Measurements from ENCODE around the gene NDUFV1.

- no peak for TF ChIP-seq POLR2A (IDR thresholded peaks at IDR 0.05)
- TF ChIP-seq, protein P1, sequence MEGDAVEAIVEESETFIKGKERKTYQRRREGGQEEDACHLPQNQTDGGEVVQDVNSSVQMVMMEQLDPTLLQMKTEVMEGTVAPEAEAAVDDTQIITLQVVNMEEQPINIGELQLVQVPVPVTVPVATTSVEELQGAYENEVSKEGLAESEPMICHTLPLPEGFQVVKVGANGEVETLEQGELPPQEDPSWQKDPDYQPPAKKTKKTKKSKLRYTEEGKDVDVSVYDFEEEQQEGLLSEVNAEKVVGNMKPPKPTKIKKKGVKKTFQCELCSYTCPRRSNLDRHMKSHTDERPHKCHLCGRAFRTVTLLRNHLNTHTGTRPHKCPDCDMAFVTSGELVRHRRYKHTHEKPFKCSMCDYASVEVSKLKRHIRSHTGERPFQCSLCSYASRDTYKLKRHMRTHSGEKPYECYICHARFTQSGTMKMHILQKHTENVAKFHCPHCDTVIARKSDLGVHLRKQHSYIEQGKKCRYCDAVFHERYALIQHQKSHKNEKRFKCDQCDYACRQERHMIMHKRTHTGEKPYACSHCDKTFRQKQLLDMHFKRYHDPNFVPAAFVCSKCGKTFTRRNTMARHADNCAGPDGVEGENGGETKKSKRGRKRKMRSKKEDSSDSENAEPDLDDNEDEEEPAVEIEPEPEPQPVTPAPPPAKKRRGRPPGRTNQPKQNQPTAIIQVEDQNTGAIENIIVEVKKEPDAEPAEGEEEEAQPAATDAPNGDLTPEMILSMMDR (IDR thresholded peaks at IDR 0.05): no peak
Measured at GRCh38 chr11:67611165-67611564, 4.4 kb downstream of the NDUFV1 start.

All from right lobe of liver (tissue), 4 donors.